GM12878 (cell line): Measurements from ENCODE around the gene TRIM9. TPM values are rescaled to one million over a fixed set of nuclear protein-coding genes. Genes with fewer than 3 reads are reported as not detected.

Source experiments
- ATAC-seq: fragments of 200-7000 bp; cut with Tn5 transposase; 3 replicates; pipeline ENCODE4 v1.9.1; 2020; ENCODE audit warnings: mild to moderate bottlenecking, moderate library complexity
- BruUV-seq: library from RNA; stranded (reverse); fragments of 400-500 nt; replicated peaks from 2 replicates; lab custom pipeline; 2021; lab: Mats Ljungman, UMichigan
- CTCF ChIA-PET: fragments of 300-600 bp; sonication (Branson Sonifier 250); formaldehyde crosslinking; extraction: SDS; loops from one replicate; lab custom pipeline; 2021; ENCODE audit warnings: inconsistent platforms; lab: Yijun Ruan, JAX
- POLR2A ChIA-PET: fragments of 350-600 bp; formaldehyde crosslinking; extraction: SDS; loops from one replicate; lab custom pipeline; 2021; ENCODE audit warnings: inconsistent platforms; lab: Charles Lee
- RAD21 ChIA-PET: fragments of 300-600 bp; sonication (Branson Sonifier 250); formaldehyde crosslinking; loops from one replicate; lab custom pipeline; 2023; ENCODE audit warnings: antibody characterized with exemption; ENCODE audit not compliant: unreplicated experiment; lab: Charles Lee
- SMC1A ChIA-PET: fragments of 300-600 bp; sonication (Branson Sonifier 250); formaldehyde crosslinking; loops from one replicate; lab custom pipeline; 2023; ENCODE audit not compliant: unreplicated experiment, uncharacterized antibody; lab: Charles Lee
- DNase-seq: peaks from one replicate; pipeline ENCODE4 v3.0.0-alpha.2; 2011; ENCODE audit warnings: low read depth, low spot score
- FAIRE-seq: peaks from 3 replicates; lab custom pipeline; 2011; peaks lifted over from hg19 to GRCh38; lab: Jason Lieb, UNC
- H2AFZ ChIP-seq: 2 replicates; pipeline ENCODE4 v1.6.0; 2011; ENCODE audit warnings: low read depth, low read length, control low read depth; ENCODE audit not compliant: control insufficient read depth
- H3K27ac ChIP-seq: 2 replicates; pipeline ENCODE4 v1.5.1; 2011; ENCODE audit warnings: control low read depth; ENCODE audit not compliant: control insufficient read depth, insufficient read depth
- H3K27me3 ChIP-seq, 2 experiments: replicated peaks in 1 of 2; 2 replicates each; pipeline versions ENCODE4 v1.6.0 to v1.6.1; 2011; ENCODE audit warnings: low read length in 1 of 2; ENCODE audit not compliant: control insufficient read depth in 2 of 2, insufficient read depth in 2 of 2
- H3K36me3 ChIP-seq, 2 experiments: 2 replicates each; pipeline ENCODE4 v1.5.1; 2011; ENCODE audit warnings: low read length in 1 of 2; ENCODE audit not compliant: control insufficient read depth in 2 of 2, insufficient read depth in 2 of 2
- H3K4me1 ChIP-seq: 2 replicates; pipeline ENCODE4 v1.6.1; 2011; ENCODE audit warnings: mild to moderate bottlenecking, low read length, moderate library complexity, mixed read lengths; ENCODE audit not compliant: control insufficient read depth, insufficient read depth
- H3K4me2 ChIP-seq: 2 replicates; pipeline ENCODE4 v1.6.0; 2011; ENCODE audit warnings: control low read depth; ENCODE audit not compliant: control insufficient read depth, insufficient read depth
- H3K4me3 ChIP-seq: fragments of 200-600 bp; sonication (generic); 2 replicates; pipeline ENCODE4 v1.5.1; 2016
- H3K79me2 ChIP-seq: 2 replicates; pipeline ENCODE4 v1.6.0; 2011; ENCODE audit warnings: low read length; ENCODE audit not compliant: control insufficient read depth, insufficient read depth
- H3K9ac ChIP-seq: 2 replicates; pipeline ENCODE4 v1.8.0; 2011; ENCODE audit warnings: low read length, control low read depth, mixed read lengths; ENCODE audit not compliant: control insufficient read depth, insufficient read depth
- H3K9me3 ChIP-seq: replicated peaks from 3 replicates; pipeline ENCODE4 v1.5.1; 2011; ENCODE audit warnings: mild to moderate bottlenecking, low read length; ENCODE audit not compliant: control insufficient read depth, insufficient read depth
- H4K20me1 ChIP-seq: 2 replicates; pipeline ENCODE4 v1.6.0; 2011; ENCODE audit not compliant: control insufficient read depth, insufficient read depth
- EZH2 ChIP-seq: IDR thresholded peaks from 2 replicates; pipeline ENCODE4 v1.6.1; 2012; ENCODE audit warnings: low read depth, mild to moderate bottlenecking, control low read depth, inconsistent platforms, low read length, borderline replicate concordance; ENCODE audit not compliant: control insufficient read depth
- FOXM1 ChIP-seq: IDR thresholded peaks from 2 replicates; pipeline ENCODE4 v1.6.1; 2012; ENCODE audit warnings: low read depth, mild to moderate bottlenecking, inconsistent platforms, low read length, moderate library complexity
- PAX8 ChIP-seq: fragments of 450-650 bp; IDR thresholded peaks from 2 replicates; pipeline ENCODE4 v1.6.1; 2017; ENCODE audit warnings: mild to moderate bottlenecking, moderate library complexity
- RAD21 ChIP-seq: IDR thresholded peaks from 2 replicates; pipeline ENCODE4 v1.6.1; 2011; ENCODE audit warnings: mild to moderate bottlenecking, low read depth, low read length, moderate library complexity; ENCODE audit not compliant: insufficient read depth
- SMC3 ChIP-seq: IDR thresholded peaks from 2 replicates; pipeline ENCODE4 v1.6.1; 2011; ENCODE audit warnings: low read length, improper control_type of control experiment, borderline replicate concordance
- WGBS: methylation state at CpG from one replicate; pipeline ENCODE4 v1.1.6; 2016; ENCODE audit warnings: low lambda C conversion rate; ENCODE audit not compliant: insufficient replicate concordance, insufficient coverage; ENCODE audit errors: missing lambda C conversion rate; 5-methylcytosine and 5-hydroxymethylcytosine counted together
- in situ Hi-C: fragments of 300-500 bp; cut with MboI; formaldehyde crosslinking; loops from 9 replicates; pipeline ENCODE4 v1.14.3; 2018; ENCODE audit warnings: mixed read lengths
- intact Hi-C: fragments of 100-400 bp; cut with micrococcal nuclease; formaldehyde crosslinking; loops from one replicate; pipeline ENCODE4 v1.14.2; 2022; ENCODE audit not compliant: unreplicated experiment
- polyA plus RNA-seq, 11 experiments: library from polyadenylated mRNA; depleted of rRNA in 4 of 11; unstranded in 6 of 11; stranded (reverse) in 5 of 11; fragments of >200 nt; fragmentation: Nextera tagmentation in 4 of 11; fragmentation: Illumina TruSeq in 1 of 11; extraction: Ambion mirVana in 4 of 11; extraction: Trizol in 1 of 11; gene quantifications; 1 replicate in 1 of 11; 2 replicates in 10 of 11; pipeline versions ENCODE4 v1.2.1 to v1.2.3, GENCODE V29; 2011 to 2016; ENCODE audit warnings: inconsistent platforms in 2 of 11, missing spikeins in 2 of 11, low read depth in 1 of 11
- total RNA-seq, 4 experiments: library from RNA; depleted of rRNA in 3 of 4; stranded (reverse); fragments of >200 nt in 3 of 4; fragmentation: Illumina TruSeq in 1 of 4; extraction: Trizol in 1 of 4; gene quantifications; 2 replicates each; pipeline versions ENCODE4 v1.2.1 to v1.2.3, GENCODE V29; 2013 to 2021
- TF ChIP-seq, protein P1 (sequence below): IDR thresholded peaks from 2 replicates; pipeline ENCODE4 v1.6.1; 2012; ENCODE audit warnings: improper control_type of control experiment, low read depth, low read length; ENCODE audit not compliant: insufficient replicate concordance
- TF ChIP-seq, protein P2 (sequence below), 3 experiments: IDR thresholded peaks in 2 of 3; conservative IDR thresholded peaks in 1 of 3; 2 replicates each; pipeline ENCODE4 v1.5.1; 2011; ENCODE audit warnings: low read depth in 3 of 3, low read length in 3 of 3, mild to moderate bottlenecking in 3 of 3, control low read depth in 2 of 3, moderate library complexity in 2 of 3, inconsistent platforms in 1 of 3, mixed read lengths in 1 of 3; ENCODE audit not compliant: control insufficient read depth in 2 of 3, insufficient read depth in 1 of 3; ENCODE audit errors: extremely low read depth in 1 of 3

Gene TRIM9
- total and polyA plus RNA-seq, 10 of the 15 experiments (the other 5 are each of a cell fraction or from before 2014, with no cell fraction given) = 0.04 to 0.18 (median 0.11) TPM; not detected in 2

GRCh38 chr14:50954811-50955372 is 140.0 kb downstream of the TRIM9 start:
- ChIA-PET POLR2A (no interaction called here), RAD21 (no interaction called here), CTCF (interaction anchor here (0.6 to 1.2 kb wide), 2 partner anchors 95 to 264 kb away, joined by 3 read pairs; no protein-coding TSS in a partner anchor), SMC1A (interaction anchor here (2.6 kb wide), 1 partner anchor 264 kb away, joined by 9 read pairs; no protein-coding TSS in a partner anchor)
- FAIRE-seq (peak; percentile 71), DNase-seq (no peak), ATAC-seq (peak; percentile 78)
- Histone ChIP-seq H4K20me1 (no peaks in the 10 kb centered on the region), H3K4me2 (no peak overlapping the region), H3K4me3 (no peak overlapping the region), H3K9me3 (no peaks in the 10 kb centered on the region), H3K36me3 (no peaks in the 10 kb centered on the region), H3K27me3 (no peaks in the 10 kb centered on the region), H3K4me1 (no peaks in the 10 kb centered on the region), H3K79me2 (no peaks in the 10 kb centered on the region), H3K27ac (no peak overlapping the region), H2AFZ (no peak overlapping the region), H3K9ac (no peak overlapping the region)
- intact Hi-C loops = loop anchor here (5.0 kb wide), 1 partner anchor 267 kb away; no protein-coding TSS in a partner anchor
- 5% methylated on average over 1 of the region's 1 CpG for WGBS
- BruUV-seq = no TSS peak
- in situ Hi-C loops = no loop called here
- TF ChIP-seq, protein P1, sequence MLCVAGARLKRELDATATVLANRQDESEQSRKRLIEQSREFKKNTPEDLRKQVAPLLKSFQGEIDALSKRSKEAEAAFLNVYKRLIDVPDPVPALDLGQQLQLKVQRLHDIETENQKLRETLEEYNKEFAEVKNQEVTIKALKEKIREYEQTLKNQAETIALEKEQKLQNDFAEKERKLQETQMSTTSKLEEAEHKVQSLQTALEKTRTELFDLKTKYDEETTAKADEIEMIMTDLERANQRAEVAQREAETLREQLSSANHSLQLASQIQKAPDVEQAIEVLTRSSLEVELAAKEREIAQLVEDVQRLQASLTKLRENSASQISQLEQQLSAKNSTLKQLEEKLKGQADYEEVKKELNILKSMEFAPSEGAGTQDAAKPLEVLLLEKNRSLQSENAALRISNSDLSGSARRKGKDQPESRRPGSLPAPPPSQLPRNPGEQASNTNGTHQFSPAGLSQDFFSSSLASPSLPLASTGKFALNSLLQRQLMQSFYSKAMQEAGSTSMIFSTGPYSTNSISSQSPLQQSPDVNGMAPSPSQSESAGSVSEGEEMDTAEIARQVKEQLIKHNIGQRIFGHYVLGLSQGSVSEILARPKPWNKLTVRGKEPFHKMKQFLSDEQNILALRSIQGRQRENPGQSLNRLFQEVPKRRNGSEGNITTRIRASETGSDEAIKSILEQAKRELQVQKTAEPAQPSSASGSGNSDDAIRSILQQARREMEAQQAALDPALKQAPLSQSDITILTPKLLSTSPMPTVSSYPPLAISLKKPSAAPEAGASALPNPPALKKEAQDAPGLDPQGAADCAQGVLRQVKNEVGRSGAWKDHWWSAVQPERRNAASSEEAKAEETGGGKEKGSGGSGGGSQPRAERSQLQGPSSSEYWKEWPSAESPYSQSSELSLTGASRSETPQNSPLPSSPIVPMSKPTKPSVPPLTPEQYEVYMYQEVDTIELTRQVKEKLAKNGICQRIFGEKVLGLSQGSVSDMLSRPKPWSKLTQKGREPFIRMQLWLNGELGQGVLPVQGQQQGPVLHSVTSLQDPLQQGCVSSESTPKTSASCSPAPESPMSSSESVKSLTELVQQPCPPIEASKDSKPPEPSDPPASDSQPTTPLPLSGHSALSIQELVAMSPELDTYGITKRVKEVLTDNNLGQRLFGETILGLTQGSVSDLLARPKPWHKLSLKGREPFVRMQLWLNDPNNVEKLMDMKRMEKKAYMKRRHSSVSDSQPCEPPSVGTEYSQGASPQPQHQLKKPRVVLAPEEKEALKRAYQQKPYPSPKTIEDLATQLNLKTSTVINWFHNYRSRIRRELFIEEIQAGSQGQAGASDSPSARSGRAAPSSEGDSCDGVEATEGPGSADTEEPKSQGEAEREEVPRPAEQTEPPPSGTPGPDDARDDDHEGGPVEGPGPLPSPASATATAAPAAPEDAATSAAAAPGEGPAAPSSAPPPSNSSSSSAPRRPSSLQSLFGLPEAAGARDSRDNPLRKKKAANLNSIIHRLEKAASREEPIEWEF = no peak
- TF ChIP-seq FOXM1 = no peak
- peak; percentile 63 for TF ChIP-seq SMC3
- TF ChIP-seq, protein P2, sequence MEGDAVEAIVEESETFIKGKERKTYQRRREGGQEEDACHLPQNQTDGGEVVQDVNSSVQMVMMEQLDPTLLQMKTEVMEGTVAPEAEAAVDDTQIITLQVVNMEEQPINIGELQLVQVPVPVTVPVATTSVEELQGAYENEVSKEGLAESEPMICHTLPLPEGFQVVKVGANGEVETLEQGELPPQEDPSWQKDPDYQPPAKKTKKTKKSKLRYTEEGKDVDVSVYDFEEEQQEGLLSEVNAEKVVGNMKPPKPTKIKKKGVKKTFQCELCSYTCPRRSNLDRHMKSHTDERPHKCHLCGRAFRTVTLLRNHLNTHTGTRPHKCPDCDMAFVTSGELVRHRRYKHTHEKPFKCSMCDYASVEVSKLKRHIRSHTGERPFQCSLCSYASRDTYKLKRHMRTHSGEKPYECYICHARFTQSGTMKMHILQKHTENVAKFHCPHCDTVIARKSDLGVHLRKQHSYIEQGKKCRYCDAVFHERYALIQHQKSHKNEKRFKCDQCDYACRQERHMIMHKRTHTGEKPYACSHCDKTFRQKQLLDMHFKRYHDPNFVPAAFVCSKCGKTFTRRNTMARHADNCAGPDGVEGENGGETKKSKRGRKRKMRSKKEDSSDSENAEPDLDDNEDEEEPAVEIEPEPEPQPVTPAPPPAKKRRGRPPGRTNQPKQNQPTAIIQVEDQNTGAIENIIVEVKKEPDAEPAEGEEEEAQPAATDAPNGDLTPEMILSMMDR (IDR thresholded peaks at IDR 0.05 in 2 of 3, conservative IDR thresholded peaks at IDR 0.05 in 1 of 3; ENCODE audit: control insufficient read depth in 2 of 3, extremely low read depth in 1 of 3, insufficient read depth in 1 of 3, low read depth in 3 of 3, low read length in 3 of 3) = peak; percentile 49 to 56 (median 53); a peak in 5 of 6 replicates
- peak; percentile 61 for TF ChIP-seq RAD21
- TF ChIP-seq PAX8 = no peak
- TF ChIP-seq EZH2 = no peak
